Head of caudate nucleus (tissue), 42 donors: ENCODE results near the gene C14orf39.

Experiments
- DNase-seq, 42 donors: peaks; one replicate each; pipeline versions ENCODE4 v3.0.0 to v3.0.0-alpha.2; 2020 to 2021; ENCODE audit warnings: mixed read lengths in 7 of 42
- intact Hi-C: fragments of 100-400 bp; cut with DNase I; formaldehyde crosslinking; loops from one replicate; pipeline ENCODE4 v1.15.0; 2022

The C14orf39 gene

GRCh38 chr14:60485598-60486251 is at the start of gene C14orf39:
Gene C14orf39 (minus strand): TSS chr14:60486063. CDS start chr14:60485078, 985 bp downstream.
- intact Hi-C loops, result no loop called here
- DNase-seq, result no peak

GRCh38 chr14:60532442-60532841 is 46.6 kb upstream of the C14orf39 start:
- intact Hi-C loops, result no loop called here
- DNase-seq, result no peak

- DNase-seq, result no peak
- intact Hi-C loops, result no loop called here
Observed at GRCh38 chr14:60515511-60516289, 29.8 kb upstream of the C14orf39 start.

GRCh38 chr14:60514741-60515491 is 29.1 kb upstream of the C14orf39 start:
- DNase-seq, result no peak

GRCh38 chr14:60514378-60514740 is 28.5 kb upstream of the C14orf39 start:
- no peak for DNase-seq
- intact Hi-C loops, result no loop called here

More at GRCh38 chr14:60514741-60515491, 29.1 kb upstream of the C14orf39 start:
- intact Hi-C loops, result no loop called here

GRCh38 chr14:60512973-60513571 is 27.2 kb upstream of the C14orf39 start:
- DNase-seq, result no peak
- intact Hi-C loops, result no loop called here

- no peak for DNase-seq
- intact Hi-C loops, result no loop called here
Observed at GRCh38 chr14:60512126-60512525, 26.3 kb upstream of the C14orf39 start.

GRCh38 chr14:60510951-60511599 is 25.2 kb upstream of the C14orf39 start:
- no peak for DNase-seq
- intact Hi-C loops, result no loop called here

- intact Hi-C loops, result no loop called here
- DNase-seq, result no peak
Observed at GRCh38 chr14:60510254-60510950, 24.5 kb upstream of the C14orf39 start.

- DNase-seq, result no peak
- intact Hi-C loops, result no loop called here
Observed at GRCh38 chr14:60509438-60510253, 23.8 kb upstream of the C14orf39 start.

- DNase-seq, result no peak
- intact Hi-C loops, result no loop called here
Observed at GRCh38 chr14:60508707-60509437, 23.0 kb upstream of the C14orf39 start, which contains the start of gene SIX6. Gene SIX6 (plus strand): TSS chr14:60509146. CDS start chr14:60509399, 253 bp downstream.

GRCh38 chr14:60508363-60508706 is 22.5 kb upstream of the C14orf39 start:
- no peak for DNase-seq
- intact Hi-C loops, result no loop called here

GRCh38 chr14:60506985-60507829 is 21.3 kb upstream of the C14orf39 start:
- intact Hi-C loops, result no loop called here
- no peak for DNase-seq

- DNase-seq, result no peak
- intact Hi-C loops, result no loop called here
Observed at GRCh38 chr14:60506462-60506984, 20.7 kb upstream of the C14orf39 start.

GRCh38 chr14:60506010-60506409 is 20.1 kb upstream of the C14orf39 start:
- no peak for DNase-seq
- intact Hi-C loops, result no loop called here

- intact Hi-C loops, result no loop called here
- DNase-seq, result no peak
Observed at GRCh38 chr14:60505448-60505847, 19.6 kb upstream of the C14orf39 start.
